NCI-H446 treated with DMSO at 0.1 percent for 48 hours (cell line): ENCODE measurements around the gene TMEM169.
"Not testable (repeated sequence)": the region's sequence is repeated elsewhere in the genome, so short reads cannot be mapped to it uniquely, and the experiment has no call there.

Experiments used
- DNase-seq: peaks from one replicate; lab custom pipeline; 2025; lab: John Stamatoyannopoulos, UW

TMEM169 gene

DNA sequence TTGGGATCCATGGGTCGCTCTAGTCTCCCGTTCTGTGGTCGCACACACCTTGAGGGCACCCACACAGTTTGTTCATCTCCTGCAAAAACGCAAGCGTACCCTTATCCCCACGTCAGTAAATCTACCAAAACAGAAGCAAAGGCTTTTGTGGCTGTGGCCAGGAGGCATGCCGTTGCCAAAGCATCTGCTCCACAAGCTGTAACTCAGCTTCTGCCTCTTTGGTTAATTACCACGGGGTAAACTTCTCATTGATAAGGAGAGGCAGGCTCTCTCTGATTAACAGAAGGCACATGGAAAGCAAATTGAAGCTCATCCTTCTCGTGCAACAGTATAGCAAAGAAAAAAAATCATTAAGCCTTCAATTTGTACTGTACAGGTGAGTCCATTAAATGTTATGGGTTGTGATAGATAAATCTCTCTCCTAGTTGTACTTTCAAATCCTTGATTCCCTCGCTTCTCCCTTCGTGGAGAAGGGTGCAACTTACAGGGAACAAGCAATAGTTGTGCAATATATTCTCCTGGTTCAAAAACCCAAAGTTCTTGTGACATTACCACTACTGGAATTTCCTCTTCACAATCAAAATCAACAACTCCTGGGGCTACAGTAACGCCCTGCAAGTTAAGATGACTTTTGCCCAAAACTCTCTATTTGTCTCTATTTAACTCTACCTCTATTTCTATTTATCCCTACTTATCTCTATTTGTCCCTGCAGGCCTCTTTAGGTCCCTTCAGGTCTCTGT lies 10.4 kb upstream of the TMEM169 start:
- no peak for DNase-seq

- DNase-seq, result no peak
Observed at GRCh38 chr2:216072473-216072872, 9.2 kb upstream of the TMEM169 start.

DNA sequence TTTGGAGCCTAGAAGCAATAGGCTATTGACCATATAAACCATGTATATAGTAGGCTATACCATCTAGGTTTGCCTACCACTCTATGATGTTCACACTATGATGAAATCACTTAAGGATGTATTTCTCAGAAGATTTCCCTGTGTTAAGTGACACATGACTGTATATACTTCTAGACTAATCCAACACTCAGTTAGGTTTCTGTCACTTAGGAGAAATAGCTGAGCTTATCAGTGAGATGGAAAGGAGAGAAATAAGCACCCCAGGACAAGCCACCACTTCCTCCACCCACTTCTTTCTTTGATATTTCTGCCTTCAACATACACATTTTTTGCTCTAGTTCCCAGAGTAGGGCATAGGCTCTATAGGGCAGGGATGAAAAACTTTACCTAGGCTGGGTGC lies 7.9 kb upstream of the TMEM169 start:
- DNase-seq, result no peak

GRCh38 chr2:216074380-216074779 lies 7.3 kb upstream of the TMEM169 start:
- no peak for DNase-seq

GRCh38 chr2:216074794-216075193 lies 6.9 kb upstream of the TMEM169 start:
- DNase-seq, result no peak

- DNase-seq, result no peak
Observed at GRCh38 chr2:216075510-216076485, 5.9 kb upstream of the TMEM169 start.

DNA sequence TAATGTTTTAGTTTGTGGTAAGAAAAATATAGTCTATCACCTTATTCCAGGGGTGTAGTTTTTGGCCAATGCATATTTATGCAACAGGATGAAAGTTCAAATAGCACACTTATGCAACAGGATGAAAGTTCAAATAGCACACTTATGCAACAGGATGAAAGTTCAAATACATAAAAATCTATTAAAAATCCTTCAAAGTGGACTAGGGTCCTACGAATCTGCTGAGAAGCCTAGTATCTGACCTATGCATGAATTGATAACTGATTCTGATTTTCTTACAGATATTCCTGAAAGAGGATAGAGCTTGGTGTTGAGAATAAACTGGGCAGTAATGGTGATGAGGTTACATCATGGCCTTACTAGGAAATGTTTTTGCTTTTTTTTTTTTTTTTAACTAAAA lies 2.9 kb upstream of the TMEM169 start:
- DNase-seq, result no peak

DNA sequence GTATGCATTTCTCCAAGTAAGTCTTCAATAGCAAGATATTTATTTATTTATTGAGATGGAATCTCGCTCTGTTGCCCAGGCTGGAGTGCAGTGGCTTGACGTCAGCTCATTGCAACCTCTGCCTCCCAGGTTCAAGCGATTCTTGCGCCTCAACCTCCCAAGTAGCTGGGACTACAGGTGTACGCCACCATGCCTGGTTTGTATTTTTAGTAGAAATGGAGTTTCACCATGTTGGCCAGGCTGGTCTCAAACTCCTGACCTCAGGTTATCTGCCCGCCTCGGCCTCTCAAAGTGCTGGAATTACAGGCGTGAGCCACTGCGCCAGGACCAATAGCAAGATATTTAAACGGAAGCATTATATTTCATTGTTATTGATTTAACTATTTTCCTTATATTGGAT lies 1.7 kb upstream of the TMEM169 start:
- DNase-seq, result not testable (repeated sequence)

DNA sequence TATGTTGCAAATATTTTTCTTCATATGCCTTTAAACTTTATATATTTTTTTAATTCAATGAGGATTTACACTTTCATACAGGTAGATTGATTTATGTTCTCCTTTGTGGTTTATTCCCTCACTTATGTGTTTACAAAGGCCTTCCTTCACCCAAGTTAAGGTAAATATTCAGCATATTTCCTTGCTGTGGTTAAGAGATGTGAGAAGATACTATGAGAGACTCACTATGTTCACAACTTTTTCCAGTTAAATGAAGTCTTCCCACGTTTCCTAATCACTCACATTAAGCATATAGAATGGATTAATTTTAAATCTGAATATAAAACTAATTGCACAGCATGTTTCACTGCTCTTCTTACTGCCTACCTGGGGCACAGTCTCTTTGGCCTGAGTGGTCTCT lies 707 bp upstream of the TMEM169 start:
- no peak for DNase-seq

GRCh38 chr2:216082117-216082711 lies 495 bp downstream of the TMEM169 start:
- DNase-seq, result no peak

- no peak for DNase-seq
Observed at GRCh38 chr2:216082805-216083204, 1.1 kb downstream of the TMEM169 start.

DNA sequence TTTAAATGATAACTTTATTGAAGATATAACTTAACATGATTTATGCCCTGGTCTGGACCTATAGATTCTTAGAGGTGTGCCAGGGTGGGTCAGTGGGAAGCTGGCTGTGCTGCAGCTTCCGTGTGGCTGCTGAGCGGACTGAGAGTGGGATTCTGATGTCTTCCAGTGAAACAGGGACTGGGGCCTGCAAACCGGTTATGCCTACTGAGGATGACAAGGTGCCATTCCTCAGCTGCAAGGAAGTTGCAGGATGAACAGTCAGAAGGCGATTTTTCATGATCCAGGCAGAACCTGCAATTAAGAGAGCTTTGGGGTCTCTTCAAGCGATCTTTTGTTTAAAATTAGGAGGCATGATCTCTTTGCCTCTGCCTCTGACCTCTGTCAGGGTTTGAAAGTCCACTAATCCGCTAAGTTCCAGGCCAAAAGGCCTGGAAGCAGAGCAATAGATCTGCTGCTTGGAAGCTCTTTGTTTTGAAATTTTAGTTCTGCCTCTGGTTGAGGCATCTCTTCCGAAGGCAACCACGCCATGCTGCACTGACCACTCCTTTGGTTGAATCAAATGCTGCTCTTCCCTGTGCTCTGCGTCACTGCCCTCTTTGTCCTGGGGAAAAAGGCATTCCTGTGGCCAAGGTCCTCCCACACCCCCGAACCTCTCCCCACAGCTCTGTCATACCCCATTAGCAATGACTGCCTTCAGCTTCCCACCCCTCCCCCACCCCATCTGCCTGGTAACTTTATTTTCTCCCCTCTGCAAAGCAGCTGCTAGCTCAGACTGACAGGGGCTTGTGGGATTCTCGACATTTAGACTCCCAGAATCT lies 2.0 kb downstream of the TMEM169 start:
- DNase-seq, result no peak

DNA sequence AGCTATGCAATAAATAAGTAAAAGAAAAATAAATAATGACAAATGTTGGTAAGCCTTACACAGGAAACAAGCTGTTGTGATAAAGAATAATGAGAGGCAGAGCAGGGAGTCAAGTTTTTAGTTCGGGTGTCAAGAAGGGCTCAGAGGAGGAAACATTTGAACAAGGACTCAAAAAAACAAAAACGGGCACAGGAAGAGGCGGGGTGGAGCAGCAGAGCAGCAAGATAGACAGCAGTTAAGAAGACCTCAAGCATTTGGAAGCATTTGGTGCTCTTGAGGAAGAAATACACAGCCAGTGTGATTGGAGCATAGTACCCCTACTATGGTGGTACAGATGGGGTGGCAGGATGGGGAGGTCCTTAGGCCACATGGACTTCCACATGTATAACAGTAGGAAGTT lies 2.8 kb downstream of the TMEM169 start:
- no peak for DNase-seq

GRCh38 chr2:216086207-216086893 lies 4.6 kb downstream of the TMEM169 start:
- DNase-seq, result no peak

- no peak for DNase-seq
Observed at GRCh38 chr2:216090369-216090786, 8.7 kb downstream of the TMEM169 start.

DNA sequence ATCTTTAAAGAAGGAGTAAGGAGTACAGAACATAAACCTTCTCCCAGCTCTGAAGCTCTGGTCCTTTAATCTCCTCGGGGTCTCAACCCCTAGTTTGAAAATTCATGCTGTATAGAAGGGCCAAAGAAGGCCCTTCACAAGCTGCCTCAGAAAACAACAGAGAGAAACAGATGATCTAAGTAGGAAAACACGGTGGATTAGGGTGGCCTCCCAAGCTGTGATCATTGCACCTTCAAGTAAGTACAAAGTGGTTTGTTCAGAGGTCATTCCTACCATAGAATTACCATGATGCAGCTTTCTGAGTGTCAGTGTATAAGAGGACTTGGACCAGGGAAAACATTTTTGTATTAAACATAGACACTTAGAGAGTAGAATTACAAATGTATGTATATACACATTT lies 10.9 kb downstream of the TMEM169 start:
- DNase-seq, result no peak

- no peak for DNase-seq
Observed at GRCh38 chr2:216094701-216095100, 13.0 kb downstream of the TMEM169 start.

GRCh38 chr2:216098421-216099334 lies 17.0 kb downstream of the TMEM169 start:
- no peak for DNase-seq

GRCh38 chr2:216101109-216101508 lies 19.4 kb downstream of the TMEM169 start:
- DNase-seq, result no peak

GRCh38 chr2:216103213-216103612 lies 21.5 kb downstream of the TMEM169 start:
- no peak for DNase-seq
